ENCODE results near the gene MMEL1.

MMEL1 gene

GRCh38 chr1:2566101-2567045 lies 66.4 kb downstream of the MMEL1 start:
- TF ChIP-seq TAF1 (IDR thresholded peaks at IDR 0.05; ENCODE audit: low read depth) (no peak), FOXM1 (IDR thresholded peaks at IDR 0.05; ENCODE audit: borderline replicate concordance, low read depth) (no peak), EP300 (IDR thresholded peaks at IDR 0.05; ENCODE audit: borderline replicate concordance) (no peak), NFIC (IDR thresholded peaks at IDR 0.05) (no peak), TCF12 (IDR thresholded peaks at IDR 0.05; ENCODE audit: low read depth) (no peak), YY1 (IDR thresholded peaks at IDR 0.05; ENCODE audit: low read depth) (no peak), EGR1 (IDR thresholded peaks at IDR 0.05) (no peak), REST (IDR thresholded peaks at IDR 0.05; ENCODE audit: low read depth) (no peak), TEAD4 (IDR thresholded peaks at IDR 0.05) (no peak), USF1 (IDR thresholded peaks at IDR 0.05) (no peak), RAD21 (IDR thresholded peaks at IDR 0.05; ENCODE audit: low read depth) (no peak), MAX (IDR thresholded peaks at IDR 0.05) (no peak)

- TF ChIP-seq YY1 (IDR thresholded peaks at IDR 0.05; ENCODE audit: low read depth) (no peak), MAX (IDR thresholded peaks at IDR 0.05) (no peak), TEAD4 (IDR thresholded peaks at IDR 0.05) (no peak), TAF1 (IDR thresholded peaks at IDR 0.05; ENCODE audit: low read depth) (no peak), CREB1 (IDR thresholded peaks at IDR 0.05; ENCODE audit: low read depth) (no peak), EP300 (IDR thresholded peaks at IDR 0.05; ENCODE audit: borderline replicate concordance) (no peak), ZBTB7A (IDR thresholded peaks at IDR 0.05; ENCODE audit: low read depth) (no peak), FOXM1 (IDR thresholded peaks at IDR 0.05; ENCODE audit: borderline replicate concordance, low read depth) (no peak), EGR1 (IDR thresholded peaks at IDR 0.05) (no peak), REST (IDR thresholded peaks at IDR 0.05; ENCODE audit: low read depth) (no peak), USF1 (IDR thresholded peaks at IDR 0.05) (no peak), CEBPB (IDR thresholded peaks at IDR 0.05) (no peak)
These were observed 67.9 kb downstream of the MMEL1 start for GRCh38 chr1:2564815-2565374.

- no peak for TF ChIP-seq TAF1 (IDR thresholded peaks at IDR 0.05; ENCODE audit: low read depth)
- no peak for TF ChIP-seq FOXM1 (IDR thresholded peaks at IDR 0.05; ENCODE audit: borderline replicate concordance, low read depth)
These were observed 68.6 kb downstream of the MMEL1 start for GRCh38 chr1:2564006-2564814.

GRCh38 chr1:2563205-2563604 lies 69.6 kb downstream of the MMEL1 start:
- TF ChIP-seq CREB1 (IDR thresholded peaks at IDR 0.05; ENCODE audit: low read depth) (no peak), EP300 (IDR thresholded peaks at IDR 0.05; ENCODE audit: borderline replicate concordance) (peak; percentile 40; the same call in 1 of the 2 replicates), EGR1 (IDR thresholded peaks at IDR 0.05) (no peak), RAD21 (IDR thresholded peaks at IDR 0.05; ENCODE audit: low read depth) (no peak), NFIC (IDR thresholded peaks at IDR 0.05) (no peak), FOXM1 (IDR thresholded peaks at IDR 0.05; ENCODE audit: borderline replicate concordance, low read depth) (no peak), REST (IDR thresholded peaks at IDR 0.05; ENCODE audit: low read depth) (no peak), TCF12 (IDR thresholded peaks at IDR 0.05; ENCODE audit: low read depth) (peak; percentile 47; the same call in 1 of the 2 replicates), CEBPB (IDR thresholded peaks at IDR 0.05) (no peak)
